ENCODE measurements around the gene JMJD6. TPM values are rescaled to one million over a fixed set of nuclear protein-coding genes. Genes with fewer than 3 reads are reported as not detected.

JMJD6 gene
- total RNA-seq, 1 donor from 2014 or later, result 16.8 TPM

- H3K36me3 Mint-ChIP-seq (ENCODE audit: unreplicated experiment), result peaks cover 37% of the 10 kb centered on the region
- no peaks in the 10 kb centered on the region for H3K9me3 Mint-ChIP-seq (ENCODE audit: unreplicated experiment)
- peak overlapping the region; percentile 96 for H3K27ac Mint-ChIP-seq (ENCODE audit: unreplicated experiment)
- no peak for TF ChIP-seq CTCF (IDR thresholded peaks at IDR 0.05)
- H3K4me1 Mint-ChIP-seq (ENCODE audit: unreplicated experiment), result peaks cover 55% of the 10 kb centered on the region
- H3K4me3 Mint-ChIP-seq (ENCODE audit: unreplicated experiment), result peak overlapping the region; percentile 95
- no peaks in the 10 kb centered on the region for H3K27me3 Mint-ChIP-seq (ENCODE audit: unreplicated experiment)
- no peak for DNase-seq (ENCODE audit: extremely low spot score, unreplicated experiment)
Observed at GRCh38 chr17:76735586-76736348, 9.4 kb upstream of the JMJD6 start.

GRCh38 chr17:76735006-76735405 is 8.6 kb upstream of the JMJD6 start:
- H3K27ac Mint-ChIP-seq (ENCODE audit: unreplicated experiment), result peak overlapping the region; percentile 96
- H3K4me1 Mint-ChIP-seq (ENCODE audit: unreplicated experiment), result peaks cover 49% of the 10 kb centered on the region
- no peak for TF ChIP-seq CTCF (IDR thresholded peaks at IDR 0.05)
- no peaks in the 10 kb centered on the region for H3K27me3 Mint-ChIP-seq (ENCODE audit: unreplicated experiment)
- peak overlapping the region; percentile 95 for H3K4me3 Mint-ChIP-seq (ENCODE audit: unreplicated experiment)
- DNase-seq (ENCODE audit: extremely low spot score, unreplicated experiment), result no peak
- H3K9me3 Mint-ChIP-seq (ENCODE audit: unreplicated experiment), result no peaks in the 10 kb centered on the region
- H3K36me3 Mint-ChIP-seq (ENCODE audit: unreplicated experiment), result peaks cover 37% of the 10 kb centered on the region

- DNase-seq (ENCODE audit: extremely low spot score, unreplicated experiment), result no peak
- Mint-ChIP-seq H3K9me3 (ENCODE audit: unreplicated experiment) (no peaks in the 10 kb centered on the region), H3K27ac (ENCODE audit: unreplicated experiment) (peak overlapping the region; percentile 96), H3K4me3 (ENCODE audit: unreplicated experiment) (peak overlapping the region; percentile 95), H3K36me3 (ENCODE audit: unreplicated experiment) (peaks cover 40% of the 10 kb centered on the region), H3K4me1 (ENCODE audit: unreplicated experiment) (peaks cover 50% of the 10 kb centered on the region), H3K27me3 (ENCODE audit: unreplicated experiment) (no peaks in the 10 kb centered on the region)
- TF ChIP-seq CTCF (IDR thresholded peaks at IDR 0.05), result no peak
Observed at GRCh38 chr17:76734080-76734840, 7.9 kb upstream of the JMJD6 start.

- H3K27ac Mint-ChIP-seq (ENCODE audit: unreplicated experiment), result peak overlapping the region; percentile 96
- H3K36me3 Mint-ChIP-seq (ENCODE audit: unreplicated experiment), result peaks cover 40% of the 10 kb centered on the region
- DNase-seq (ENCODE audit: extremely low spot score, unreplicated experiment), result no peak
- H3K4me3 Mint-ChIP-seq (ENCODE audit: unreplicated experiment), result peak overlapping the region; percentile 95
- peaks cover 46% of the 10 kb centered on the region for H3K4me1 Mint-ChIP-seq (ENCODE audit: unreplicated experiment)
- TF ChIP-seq CTCF (IDR thresholded peaks at IDR 0.05), result no peak
- no peaks in the 10 kb centered on the region for H3K9me3 Mint-ChIP-seq (ENCODE audit: unreplicated experiment)
- H3K27me3 Mint-ChIP-seq (ENCODE audit: unreplicated experiment), result no peaks in the 10 kb centered on the region
Observed at GRCh38 chr17:76733618-76733957, 7.2 kb upstream of the JMJD6 start.

Data from osteocyte (in vitro differentiated cells).